IMR-90 (cell line): ENCODE results near the gene TMEM127. TPM values are rescaled to one million over a fixed set of nuclear protein-coding genes. Genes with fewer than 3 reads are reported as not detected.

ENCODE experiments used
- ATAC-seq: fragments of 200-7000 bp; cut with Tn5 transposase; 2 replicates; pipeline ENCODE4 v1.9.1; 2020; ENCODE audit warnings: low read depth, mild to moderate bottlenecking, moderate library complexity
- BruUV-seq: library from RNA; stranded (reverse); fragments of 400-500 nt; replicated peaks from 2 replicates; lab custom pipeline; 2021; lab: Mats Ljungman, UMichigan
- CTCF ChIA-PET: fragments of 300-600 bp; formaldehyde crosslinking; extraction: SDS; loops from one replicate; lab custom pipeline; 2021; ENCODE audit warnings: antibody characterized with exemption; lab: Yijun Ruan, JAX
- POLR2A ChIA-PET: fragments of 300-600 bp; sonication (Branson Sonifier 250); formaldehyde crosslinking; loops from one replicate; lab custom pipeline; 2022; ENCODE audit warnings: antibody characterized with exemption; ENCODE audit not compliant: unreplicated experiment; lab: Charles Lee
- DNase-seq: peaks from one replicate; pipeline ENCODE4 v3.0.0; 2013
- H2AFZ ChIP-seq: replicated peaks from 2 replicates; pipeline ENCODE3; 2013; ENCODE audit warnings: low read length, mild to moderate bottlenecking; ENCODE audit not compliant: poor library complexity
- H2AK5ac ChIP-seq: 2 replicates; pipeline ENCODE4 v1.6.1; 2013; ENCODE audit warnings: low read depth, low read length, inconsistent platforms
- H2AK9ac ChIP-seq: replicated peaks from 2 replicates; pipeline ENCODE3; 2013; ENCODE audit warnings: mild to moderate bottlenecking, low read depth, low read length, moderate library complexity; ENCODE audit not compliant: poor library complexity
- H2BK120ac ChIP-seq: 2 replicates; pipeline ENCODE4 v1.6.1; 2013; ENCODE audit warnings: low read depth, low read length, inconsistent platforms
- H2BK15ac ChIP-seq: 3 replicates; pipeline ENCODE4 v1.6.1; 2013; ENCODE audit warnings: low read depth, low read length, inconsistent platforms
- H2BK20ac ChIP-seq: 2 replicates; pipeline ENCODE4 v1.6.1; 2013; ENCODE audit warnings: low read depth, mild to moderate bottlenecking, inconsistent platforms, low read length, moderate library complexity
- H2BK5ac ChIP-seq: 2 replicates; pipeline ENCODE4 v1.6.1; 2013; ENCODE audit warnings: mild to moderate bottlenecking, low read depth, low read length, inconsistent platforms; ENCODE audit not compliant: poor library complexity, severe bottlenecking
- H3K14ac ChIP-seq: replicated peaks from 2 replicates; pipeline ENCODE4 v1.6.1; 2013; ENCODE audit warnings: low read depth, low read length, inconsistent platforms
- H3K18ac ChIP-seq: 2 replicates; pipeline ENCODE4 v1.6.1; 2013; ENCODE audit warnings: low read depth, low read length, control low read depth
- H3K23ac ChIP-seq: 2 replicates; pipeline ENCODE4 v1.6.1; 2013; ENCODE audit warnings: low read depth, low read length, inconsistent platforms
- H3K27ac ChIP-seq: 2 replicates; pipeline ENCODE4 v1.5.1; 2013; ENCODE audit warnings: mild to moderate bottlenecking, control low read depth, low read length; ENCODE audit not compliant: insufficient read depth
- H3K27me3 ChIP-seq: 2 replicates; pipeline ENCODE4 v1.6.1; 2013; ENCODE audit warnings: low read length; ENCODE audit not compliant: control insufficient read depth, insufficient read depth
- H3K36me3 ChIP-seq: 2 replicates; pipeline ENCODE4 v1.6.1; 2013; ENCODE audit warnings: low read length, mixed read lengths; ENCODE audit not compliant: control insufficient read depth, insufficient read depth
- H3K4ac ChIP-seq: 2 replicates; pipeline ENCODE4 v1.6.1; 2013; ENCODE audit warnings: low read depth, low read length, inconsistent platforms
- H3K4me1 ChIP-seq: 2 replicates; pipeline ENCODE4 v1.6.1; 2013; ENCODE audit warnings: low read length, mixed read lengths; ENCODE audit not compliant: control insufficient read depth, insufficient read depth
- H3K4me2 ChIP-seq: 2 replicates; pipeline ENCODE4 v1.6.1; 2013; ENCODE audit warnings: low read depth, mild to moderate bottlenecking, control low read depth, low read length, moderate library complexity
- H3K4me3 ChIP-seq: 2 replicates; pipeline ENCODE4 v1.5.1; 2013; ENCODE audit warnings: low read depth, mild to moderate bottlenecking, control low read depth, low read length, moderate library complexity; ENCODE audit not compliant: insufficient read depth
- H3K56ac ChIP-seq: 2 replicates; pipeline ENCODE4 v1.6.1; 2013; ENCODE audit warnings: low read length, inconsistent platforms; ENCODE audit not compliant: insufficient read depth; ENCODE audit errors: extremely low read depth
- H3K79me1 ChIP-seq, 2 experiments: 2 replicates each; pipeline ENCODE4 v1.6.1; 2013; ENCODE audit warnings: low read length in 2 of 2, inconsistent platforms in 1 of 2, low read depth in 1 of 2
- H3K9ac ChIP-seq: 2 replicates; pipeline ENCODE4 v1.6.1; 2013; ENCODE audit warnings: low read depth, low read length, control low read depth
- H3K9me1 ChIP-seq: 2 replicates; pipeline ENCODE4 v1.6.1; 2013; ENCODE audit warnings: low read length, inconsistent platforms; ENCODE audit not compliant: insufficient read depth
- H3K9me3 ChIP-seq: 2 replicates; pipeline ENCODE4 v1.6.1; 2013; ENCODE audit warnings: low read length; ENCODE audit not compliant: control insufficient read depth, insufficient read depth
- H4K20me1 ChIP-seq: 2 replicates; pipeline ENCODE4 v1.6.1; 2013; ENCODE audit warnings: low read length, inconsistent platforms; ENCODE audit not compliant: insufficient read depth
- H4K5ac ChIP-seq: 2 replicates; pipeline ENCODE4 v1.6.1; 2013; ENCODE audit warnings: mild to moderate bottlenecking, low read depth, low read length, control low read depth
- H4K8ac ChIP-seq, 2 experiments: 2 replicates each; pipeline ENCODE4 v1.6.1; 2013; ENCODE audit warnings: low read depth in 2 of 2, low read length in 2 of 2, control low read depth in 1 of 2, inconsistent platforms in 1 of 2
- H4K91ac ChIP-seq: 2 replicates; pipeline ENCODE4 v1.6.1; 2013; ENCODE audit warnings: low read depth, low read length, inconsistent platforms; ENCODE audit not compliant: insufficient read depth
- FOS ChIP-seq: fragments of 150-350 bp; IDR thresholded peaks from 2 replicates; pipeline ENCODE4 v1.6.1; 2016; ENCODE audit warnings: low read depth, low read length
- MAZ ChIP-seq: IDR thresholded peaks from 2 replicates; pipeline ENCODE4 v1.6.1; 2012; ENCODE audit warnings: low read depth, mild to moderate bottlenecking, low read length, improper control_type of control experiment, moderate library complexity, borderline replicate concordance
- SMC3 ChIP-seq: fragments of 150-350 bp; IDR thresholded peaks from 2 replicates; pipeline ENCODE4 v1.6.1; 2016; ENCODE audit warnings: low read depth, mild to moderate bottlenecking, antibody characterized with exemption, low read length, moderate library complexity
- WGBS, 2 experiments: methylation state at CpG; one replicate each; pipeline versions ENCODE4 v1.1.5 to v1.1.7; 2013; ENCODE audit warnings: missing lambda C conversion rate in 2 of 2; ENCODE audit not compliant: insufficient read length in 1 of 2; ENCODE audit errors: extremely low coverage in 2 of 2; 5-methylcytosine and 5-hydroxymethylcytosine counted together
- dilution Hi-C: fragments of 300-500 bp; cut with HindIII; formaldehyde crosslinking; loops from one replicate; pipeline ENCODE4 v1.14.3; 2018; ENCODE audit warnings: low sequenced_read_pairs; ENCODE audit not compliant: unreplicated experiment
- in situ Hi-C: fragments of 300-500 bp; cut with MboI; formaldehyde crosslinking; loops from 3 replicates; pipeline ENCODE4 v1.14.3; 2019; ENCODE audit warnings: low sequenced_read_pairs, inconsistent platforms, mixed read lengths
- intact Hi-C: fragments of 100-400 bp; cut with micrococcal nuclease; formaldehyde crosslinking; loops from 2 replicates; pipeline ENCODE4 v1.10.0; 2022
- polyA plus RNA-seq, 3 experiments: library from polyadenylated mRNA; depleted of rRNA; stranded (reverse); fragments of >200 nt; gene quantifications; 2 replicates each; pipeline ENCODE4 v1.2.3, GENCODE V29; 2012; ENCODE audit warnings: low replicate concordance in 1 of 3
- total RNA-seq: library from RNA; depleted of rRNA; stranded (reverse); fragments of >200 nt; gene quantifications from 2 replicates; pipeline ENCODE4 v1.2.3, GENCODE V29; 2012

The TMEM127 gene
- total and polyA plus RNA-seq, 2 of the 4 experiments (the other 2 are of a cell fraction): 35.7 to 47.6 TPM

DNA sequence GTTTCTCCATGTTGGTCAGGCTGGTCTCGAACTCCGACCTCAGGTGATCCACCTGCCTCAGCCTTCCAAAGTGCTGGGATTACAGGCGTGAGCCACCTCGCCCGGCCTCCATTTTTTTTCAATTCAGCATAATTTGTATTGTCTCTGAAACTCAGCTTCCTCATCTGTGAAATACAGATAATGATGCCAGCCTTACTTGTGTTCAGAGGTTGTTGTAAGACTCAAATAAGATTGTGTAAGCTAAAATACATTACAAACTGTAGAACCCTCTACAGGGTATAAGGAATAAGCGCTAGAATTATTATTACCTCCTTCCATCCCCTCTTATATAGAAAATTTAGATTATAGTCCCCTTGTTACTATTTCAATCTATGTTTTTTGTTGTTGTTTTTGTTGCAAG lies 32.4 kb downstream of the TMEM127 start:
- Histone ChIP-seq H2BK15ac (no peak overlapping the region), H3K4me1 (no peaks in the 10 kb centered on the region), H3K14ac (no peak overlapping the region), H3K18ac (no peak overlapping the region), H2BK120ac (no peak overlapping the region), H3K4me3 (no peak overlapping the region), H2BK5ac (no peak overlapping the region), H4K8ac (no peak overlapping the region), H3K56ac (no peak overlapping the region), H3K9ac (no peak overlapping the region), H3K27ac (no peak overlapping the region), H3K4ac (no peak overlapping the region), H2AK9ac (no peak overlapping the region), H3K9me1 (peaks cover 4% of the 10 kb centered on the region), H2AFZ (no peak overlapping the region), H4K5ac (no peak overlapping the region), H3K79me1 (peaks cover 9% of the 10 kb centered on the region in 2 experiments), H3K27me3 (no peaks in the 10 kb centered on the region), H3K36me3 (no peaks in the 10 kb centered on the region), H4K20me1 (no peaks in the 10 kb centered on the region; the same call in 1 of the 2 replicates), H2AK5ac (no peak overlapping the region), H4K91ac (no peak overlapping the region), H2BK20ac (no peak overlapping the region), H3K4me2 (no peak overlapping the region), H3K23ac (no peak overlapping the region), H3K9me3 (no peaks in the 10 kb centered on the region)
- TF ChIP-seq MAZ: no peak
- no peak for TF ChIP-seq FOS
- no peak for TF ChIP-seq SMC3
- WGBS, 2 experiments: no CpG with 5 or more reads among the region's 6 CpGs
- intact Hi-C loops: no loop called here
- no peak for DNase-seq
- ChIA-PET CTCF (interaction anchor here (0.8 kb wide), 1 partner anchor 178 kb away, joined by 3 read pairs; no protein-coding TSS in a partner anchor), POLR2A (interaction anchor here (0.7 kb wide), 1 partner anchor 58 kb away, joined by 11 read pairs; no protein-coding TSS in a partner anchor)
- BruUV-seq: no TSS peak
- dilution Hi-C loops: no loop called here
- in situ Hi-C loops: no loop called here
- no peak for ATAC-seq
